H1 (cell line): ENCODE data around the gene GAS7.

Source experiments
- CHD2 ChIP-seq: IDR thresholded peaks from 2 replicates; pipeline ENCODE4 v1.6.1; 2012; ENCODE audit warnings: low read length, improper control_type of control experiment
- CREB1 ChIP-seq: IDR thresholded peaks from 2 replicates; pipeline ENCODE4 v1.6.1; 2012; ENCODE audit warnings: inconsistent platforms
- CTCF ChIP-seq, 3 experiments: IDR thresholded peaks; 1 replicate in 2 of 3; 2 replicates in 1 of 3; pipeline versions ENCODE4 v1.5.1 to v1.6.1; 2011; ENCODE audit warnings: low read length in 3 of 3, mild to moderate bottlenecking in 3 of 3, inconsistent platforms in 2 of 3, low read depth in 1 of 3, moderate library complexity in 1 of 3; ENCODE audit not compliant: insufficient read depth in 1 of 3; ENCODE audit errors: control extremely low read depth in 1 of 3
- JUND ChIP-seq: IDR thresholded peaks from 2 replicates; pipeline ENCODE4 v1.6.1; 2011; ENCODE audit warnings: mild to moderate bottlenecking, improper control_type of control experiment, low read length
- RXRA ChIP-seq: IDR thresholded peaks from 2 replicates; pipeline ENCODE4 v1.6.1; 2011; ENCODE audit warnings: low read depth, mild to moderate bottlenecking, low read length, moderate library complexity; ENCODE audit not compliant: insufficient read depth
- SIN3A ChIP-seq, 2 experiments: IDR thresholded peaks in 1 of 2; conservative IDR thresholded peaks in 1 of 2; 2 replicates each; pipeline ENCODE4 v1.6.1; 2011 to 2012; ENCODE audit warnings: low read length in 2 of 2, improper control_type of control experiment in 1 of 2, low read depth in 1 of 2, mild to moderate bottlenecking in 1 of 2
- ZNF274 ChIP-seq: IDR thresholded peaks from 2 replicates; pipeline ENCODE4 v1.7.0; 2012; ENCODE audit warnings: low read length, borderline replicate concordance; ENCODE audit errors: extremely low read depth

- TF ChIP-seq CTCF (IDR thresholded peaks at IDR 0.05; ENCODE audit: control extremely low read depth in 1 of 3, insufficient read depth in 1 of 3, low read depth in 1 of 3, low read length in 3 of 3): no peak
- TF ChIP-seq RXRA: no peak
- no peak for TF ChIP-seq CHD2
- TF ChIP-seq JUND: no peak
- TF ChIP-seq SIN3A (conservative IDR thresholded peaks at IDR 0.05 in 1 of 2, IDR thresholded peaks at IDR 0.05 in 1 of 2; ENCODE audit: low read depth in 1 of 2, low read length in 2 of 2): no peak
- no peak for TF ChIP-seq CREB1
- TF ChIP-seq ZNF274: no peak
Measured at GRCh38 chr17:10031127-10031526, 167.3 kb downstream of the GAS7 start.
